ENCODE measurements around the gene FAM83F.
"Not testable (repeated sequence)": the region's sequence is repeated elsewhere in the genome, so short reads cannot be mapped to it uniquely, and the experiment has no call there.

Gene FAM83F

DNA sequence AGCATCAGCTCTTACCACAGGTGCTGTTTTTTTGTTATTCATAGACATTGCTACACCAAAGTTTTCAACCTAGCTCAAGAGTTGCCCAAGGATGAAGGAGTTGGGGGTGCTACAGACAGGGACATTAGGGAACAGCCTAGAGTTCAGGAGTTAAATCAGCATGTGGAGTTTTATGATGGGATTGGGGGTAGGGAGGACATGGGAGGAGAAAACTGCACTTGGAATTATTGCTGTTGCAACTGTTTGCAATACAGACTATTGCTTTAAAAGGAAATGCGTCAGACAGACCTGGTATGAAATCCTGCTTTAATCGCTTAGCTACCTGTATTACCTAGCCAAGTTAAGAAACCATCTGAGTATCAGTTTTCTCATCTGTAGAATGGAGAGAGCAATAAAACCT, 28.3 kb upstream of the FAM83F start:
- DNase-seq (ENCODE audit: low spot score) = no peak

GRCh38 chr22:39967103-39967829, 27.5 kb upstream of the FAM83F start:
- no peak for DNase-seq (ENCODE audit: low spot score)

- peak; percentile 29 for DNase-seq (ENCODE audit: low spot score)
Measured at GRCh38 chr22:39967996-39968972, 26.5 kb upstream of the FAM83F start.

DNA sequence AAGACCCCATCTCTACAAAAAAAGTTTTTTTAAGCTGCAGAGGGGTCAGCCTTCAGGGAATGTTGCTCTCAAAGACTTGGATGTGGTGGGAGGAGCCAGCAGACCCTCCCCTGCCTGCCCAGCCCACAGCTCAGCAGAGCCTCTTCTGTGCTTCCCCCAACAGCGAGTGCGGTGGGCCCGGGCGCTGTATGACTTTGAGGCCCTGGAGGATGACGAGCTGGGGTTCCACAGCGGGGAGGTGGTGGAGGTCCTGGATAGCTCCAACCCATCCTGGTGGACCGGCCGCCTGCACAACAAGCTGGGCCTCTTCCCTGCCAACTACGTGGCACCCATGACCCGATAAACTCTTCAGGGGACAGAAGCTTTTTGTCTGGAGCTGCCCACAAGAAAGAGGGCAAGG, 24.0 kb upstream of the FAM83F start:
- DNase-seq (ENCODE audit: low spot score) = no peak

GRCh38 chr22:39972641-39973040, 22.1 kb upstream of the FAM83F start:
- DNase-seq (ENCODE audit: low spot score) = no peak

DNA sequence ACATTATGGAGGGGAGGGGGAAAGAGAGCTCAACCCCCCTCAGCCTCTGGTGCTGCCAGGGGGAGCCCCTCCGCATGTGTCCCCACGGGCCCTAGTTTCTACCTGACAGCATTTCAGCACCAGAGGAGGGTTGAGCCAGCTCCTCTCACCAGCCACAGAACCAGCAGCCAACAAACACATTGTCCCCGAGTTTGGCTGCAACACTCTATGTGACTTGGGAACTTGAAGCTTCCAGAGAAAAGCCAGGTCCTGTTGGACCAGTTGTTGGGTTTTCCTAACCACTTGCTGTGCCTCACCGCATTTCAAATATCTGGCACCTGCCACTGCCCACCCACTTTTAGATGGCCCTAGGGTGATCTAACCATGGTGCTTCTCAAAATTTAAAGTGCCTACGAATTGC, 21.1 kb upstream of the FAM83F start:
- DNase-seq (ENCODE audit: low spot score) = no peak

DNA sequence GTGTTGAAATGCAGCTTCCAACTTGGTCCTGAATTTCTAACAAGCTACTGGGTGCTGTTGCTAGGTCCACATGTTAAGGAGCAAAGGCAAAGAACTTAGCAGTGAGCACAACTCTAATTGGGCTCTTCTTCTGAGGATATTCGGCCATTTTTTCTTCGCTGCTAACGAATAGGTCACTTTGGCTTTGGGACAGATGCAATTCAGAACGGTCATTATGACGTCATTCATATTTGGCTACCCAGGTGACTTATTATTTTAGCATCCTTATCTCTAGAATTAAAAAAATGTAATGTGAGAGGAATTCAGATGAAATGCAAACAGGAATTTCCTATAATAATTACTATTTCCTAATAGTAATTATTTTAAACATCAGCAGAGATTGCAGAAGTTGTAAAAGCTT, 20.7 kb upstream of the FAM83F start:
- DNase-seq (ENCODE audit: low spot score) = no peak

DNA sequence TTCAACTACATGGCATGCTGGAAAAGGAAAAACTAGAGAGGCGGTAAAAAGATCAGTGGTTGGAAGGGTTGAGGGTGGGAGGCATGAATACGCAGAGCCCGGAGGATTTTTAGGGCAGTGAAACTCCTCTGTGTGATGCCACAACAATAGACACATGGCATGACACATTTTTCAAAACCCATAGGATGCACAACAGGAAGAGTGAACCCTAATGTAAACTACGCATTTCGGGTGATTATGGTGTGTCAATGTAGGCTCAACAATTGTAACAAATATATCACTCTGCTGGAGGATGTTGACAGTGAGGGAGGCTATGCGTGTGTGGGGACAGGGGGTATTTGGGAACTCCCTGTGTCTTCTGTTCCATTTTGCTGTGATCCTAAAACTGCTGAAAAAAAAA, 15.7 kb upstream of the FAM83F start:
- DNase-seq (ENCODE audit: low spot score) = no peak

DNA sequence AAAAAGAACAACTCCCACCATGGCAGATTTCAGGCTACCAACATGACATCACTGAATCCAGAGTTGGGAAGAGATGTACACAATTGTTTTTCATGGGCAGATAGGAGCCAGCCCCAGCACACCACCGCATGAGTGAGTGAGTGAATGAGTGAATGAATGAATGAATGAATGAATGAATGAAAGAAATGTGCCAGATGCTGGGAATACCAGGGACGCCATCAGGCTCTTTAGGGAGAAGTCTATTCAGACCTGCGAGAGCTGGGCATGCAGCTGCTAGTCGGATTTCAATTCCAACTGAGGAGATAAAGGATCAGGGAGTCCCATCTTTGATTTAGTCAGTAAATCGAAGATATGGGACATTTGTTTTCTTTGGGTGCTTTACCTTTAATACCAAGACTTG, 15.3 kb upstream of the FAM83F start:
- DNase-seq (ENCODE audit: low spot score) = no peak

GRCh38 chr22:39980596-39980995, 14.2 kb upstream of the FAM83F start:
- DNase-seq (ENCODE audit: low spot score) = no peak

DNA sequence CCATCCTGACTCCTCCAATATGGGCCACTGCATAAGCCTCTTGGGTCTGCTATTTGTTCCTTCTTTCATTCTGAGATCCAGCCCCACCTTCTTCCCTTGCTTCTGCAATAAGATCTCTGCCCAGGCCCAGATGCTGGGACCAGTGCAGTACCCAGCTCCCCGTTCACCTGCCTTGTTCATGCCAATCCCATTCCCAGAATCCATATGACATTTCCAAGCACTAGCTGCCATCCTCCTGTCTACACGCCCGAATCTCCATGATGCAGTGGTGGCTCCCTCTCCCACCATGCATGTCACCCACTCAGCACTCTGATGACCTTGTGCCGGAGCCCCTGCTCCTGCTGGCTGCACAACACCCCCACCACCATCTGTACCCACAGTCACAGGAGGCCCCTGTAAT, 11.4 kb upstream of the FAM83F start:
- no peak for DNase-seq (ENCODE audit: low spot score)

DNA sequence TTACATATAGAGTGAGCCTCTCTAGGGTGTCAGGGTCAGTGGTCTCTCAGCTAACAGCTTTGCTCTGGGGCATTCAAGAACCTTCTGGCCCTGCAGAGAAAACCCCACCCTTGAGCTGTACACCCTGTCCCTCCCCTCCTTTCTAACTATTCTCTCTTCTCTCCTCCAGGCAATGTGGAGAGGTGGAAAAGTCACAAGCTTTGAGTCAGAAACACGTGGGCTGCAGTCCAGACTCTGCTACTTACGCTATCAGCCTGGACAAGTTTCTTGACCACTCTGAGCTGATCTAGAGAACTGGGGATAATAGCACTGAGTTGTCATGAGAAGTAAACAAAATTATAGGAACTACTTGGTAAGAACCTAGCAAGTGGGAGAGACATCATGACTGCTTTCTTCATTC, 10.7 kb upstream of the FAM83F start:
- DNase-seq (ENCODE audit: low spot score) = no peak

DNA sequence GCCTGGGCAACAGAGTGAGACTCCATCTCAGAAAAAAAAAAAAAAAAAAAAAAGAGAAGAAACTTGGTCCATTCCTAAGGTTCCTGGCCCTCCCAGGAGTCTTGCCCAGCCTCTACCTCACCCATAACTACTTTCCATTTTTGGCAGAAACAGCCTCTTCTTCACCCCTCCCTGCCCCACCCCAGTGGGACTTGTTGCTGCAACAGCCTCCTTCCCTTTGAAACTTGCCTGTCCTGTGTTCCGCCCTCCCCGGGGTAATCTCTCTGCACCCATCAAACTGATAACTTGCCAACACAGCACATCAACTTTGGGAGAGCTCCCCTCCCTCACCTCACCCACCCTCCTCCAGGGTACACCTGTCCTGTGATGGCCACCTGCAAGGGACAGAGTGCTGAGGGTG, 10.0 kb upstream of the FAM83F start:
- no peak for DNase-seq (ENCODE audit: low spot score)

GRCh38 chr22:39985383-39986035, 9.2 kb upstream of the FAM83F start:
- no peak for DNase-seq (ENCODE audit: low spot score)

DNA sequence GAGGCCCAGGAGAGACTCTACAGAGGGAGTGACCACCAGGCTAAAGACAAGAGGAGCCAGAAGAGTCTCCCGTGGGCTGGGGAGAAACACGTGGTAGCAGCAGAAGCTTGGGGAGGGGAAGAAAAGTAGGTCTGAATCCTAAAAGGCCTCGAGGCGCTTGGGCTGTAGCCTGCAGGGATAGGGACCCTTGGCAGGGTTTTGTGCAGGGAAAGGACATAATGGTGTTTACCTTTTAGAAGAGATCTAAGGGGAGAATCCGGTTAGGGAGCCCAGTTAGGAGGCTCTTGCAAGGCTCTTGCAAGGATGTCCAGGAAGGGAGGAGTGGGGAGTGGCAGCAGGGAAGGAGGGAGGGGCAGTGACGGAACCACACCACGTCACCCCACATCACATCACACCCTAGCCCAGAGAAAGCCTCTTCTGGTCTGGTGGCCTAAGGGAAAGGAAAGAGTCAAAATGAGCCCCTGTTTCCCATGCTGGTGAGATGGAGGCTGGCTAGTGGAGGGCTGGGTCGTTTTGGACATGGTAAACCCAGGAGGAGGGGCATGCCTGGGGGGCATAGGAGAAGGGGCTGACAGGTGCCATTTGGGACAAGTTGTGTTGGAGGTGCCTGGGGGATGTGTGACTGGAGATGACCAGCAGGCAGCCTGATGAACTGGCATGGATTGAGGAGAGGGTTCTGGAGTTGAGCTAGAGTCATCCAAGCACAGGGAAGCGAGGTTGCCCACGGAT, 6.2 kb upstream of the FAM83F start:
- DNase-seq (ENCODE audit: low spot score) = no peak

GRCh38 chr22:39989633-39990032, 5.1 kb upstream of the FAM83F start:
- no peak for DNase-seq (ENCODE audit: low spot score)

- DNase-seq (ENCODE audit: low spot score) = no peak
Measured at GRCh38 chr22:39990686-39991085, 4.1 kb upstream of the FAM83F start.

GRCh38 chr22:39991159-39991860, 3.4 kb upstream of the FAM83F start:
- no peak for DNase-seq (ENCODE audit: low spot score)

GRCh38 chr22:39992088-39992826, 2.5 kb upstream of the FAM83F start:
- no peak for DNase-seq (ENCODE audit: low spot score)

GRCh38 chr22:39992894-39993293, 1.9 kb upstream of the FAM83F start:
- DNase-seq (ENCODE audit: low spot score) = not testable (repeated sequence)
